HG03469 (cell line): ENCODE data around the gene CALML5.

Source experiments
- ATAC-seq: cut with Tn5 transposase; IDR thresholded peaks from one replicate; pipeline ENCODE4 v1.9.1; 2021; ENCODE audit warnings: mild to moderate bottlenecking, moderate library complexity, moderate number of reproducible peaks; ENCODE audit not compliant: unreplicated experiment

The CALML5 gene

GRCh38 chr10:5533098-5533731, 33.8 kb upstream of the CALML5 start:
- no peak for ATAC-seq

GRCh38 chr10:5532618-5533097, 33.3 kb upstream of the CALML5 start:
- no peak for ATAC-seq

- no peak for ATAC-seq
Measured at GRCh38 chr10:5532307-5532605, 32.9 kb upstream of the CALML5 start.

GRCh38 chr10:5531558-5532306, 32.4 kb upstream of the CALML5 start:
- no peak for ATAC-seq

- ATAC-seq = no peak
Measured at GRCh38 chr10:5530846-5531557, 31.6 kb upstream of the CALML5 start.

- ATAC-seq = no peak
Measured at GRCh38 chr10:5530412-5530806, 31.0 kb upstream of the CALML5 start.

- ATAC-seq = no peak
Measured at GRCh38 chr10:5529702-5530411, 30.5 kb upstream of the CALML5 start.

- ATAC-seq = no peak
Measured at GRCh38 chr10:5528989-5529701, 29.8 kb upstream of the CALML5 start.

GRCh38 chr10:5527332-5528200, 28.2 kb upstream of the CALML5 start:
- ATAC-seq = no peak

- no peak for ATAC-seq
Measured at GRCh38 chr10:5526691-5527331, 27.4 kb upstream of the CALML5 start.

- ATAC-seq = no peak
Measured at GRCh38 chr10:5525561-5526341, 26.4 kb upstream of the CALML5 start.

- no peak for ATAC-seq
Measured at GRCh38 chr10:5524641-5525560, 25.5 kb upstream of the CALML5 start, which contains the start of gene CALML3. Gene CALML3 (plus strand): TSS chr10:5524961. CDS start chr10:5525086, 125 bp downstream.

GRCh38 chr10:5523796-5524574, 24.6 kb upstream of the CALML5 start:
- ATAC-seq = no peak

GRCh38 chr10:5522913-5523560, 23.7 kb upstream of the CALML5 start:
- ATAC-seq = no peak

GRCh38 chr10:5519054-5519453, 19.7 kb upstream of the CALML5 start:
- ATAC-seq = no peak

- ATAC-seq = no peak
Measured at GRCh38 chr10:5518143-5518542, 18.8 kb upstream of the CALML5 start.
